HCT116 (cell line): ENCODE results near the gene SHISA2.

Source experiments
- CBX3 ChIP-seq: IDR thresholded peaks from 2 replicates; pipeline ENCODE4 v1.6.1; 2012; ENCODE audit warnings: low read depth
- EZH2 ChIP-seq: fragments of 200-600 bp; sonication (generic); IDR thresholded peaks from 2 replicates; pipeline ENCODE4 v1.6.1; 2017; ENCODE audit warnings: antibody characterized with exemption, mixed run types
- SIN3A ChIP-seq: IDR thresholded peaks from 2 replicates; pipeline ENCODE4 v1.6.1; 2012; ENCODE audit warnings: low read depth
- YY1 ChIP-seq: IDR thresholded peaks from 2 replicates; pipeline ENCODE4 v1.6.1; 2011; ENCODE audit warnings: low read length, low read depth, moderate library complexity, mild to moderate bottlenecking; ENCODE audit not compliant: insufficient replicate concordance; ENCODE audit errors: extremely low read depth
- TF ChIP-seq, protein P1 (sequence below), 3 experiments: fragments of 200-600 bp in 1 of 3; sonication (generic) in 1 of 3; IDR thresholded peaks in 2 of 3; conservative IDR thresholded peaks in 1 of 3; 2 replicates each; pipeline ENCODE4 v1.5.1; 2012 to 2017; ENCODE audit warnings: low read depth in 2 of 3, low read length in 2 of 3, antibody characterized with exemption in 1 of 3, borderline replicate concordance in 1 of 3, control low read depth in 1 of 3, mild to moderate bottlenecking in 1 of 3, mixed read lengths in 1 of 3, mixed run types in 1 of 3, moderate library complexity in 1 of 3; ENCODE audit not compliant: insufficient read depth in 1 of 3
- TF ChIP-seq, protein P2 (sequence below): IDR thresholded peaks from 2 replicates; pipeline ENCODE4 v1.6.1; 2012

- TF ChIP-seq, protein P1, sequence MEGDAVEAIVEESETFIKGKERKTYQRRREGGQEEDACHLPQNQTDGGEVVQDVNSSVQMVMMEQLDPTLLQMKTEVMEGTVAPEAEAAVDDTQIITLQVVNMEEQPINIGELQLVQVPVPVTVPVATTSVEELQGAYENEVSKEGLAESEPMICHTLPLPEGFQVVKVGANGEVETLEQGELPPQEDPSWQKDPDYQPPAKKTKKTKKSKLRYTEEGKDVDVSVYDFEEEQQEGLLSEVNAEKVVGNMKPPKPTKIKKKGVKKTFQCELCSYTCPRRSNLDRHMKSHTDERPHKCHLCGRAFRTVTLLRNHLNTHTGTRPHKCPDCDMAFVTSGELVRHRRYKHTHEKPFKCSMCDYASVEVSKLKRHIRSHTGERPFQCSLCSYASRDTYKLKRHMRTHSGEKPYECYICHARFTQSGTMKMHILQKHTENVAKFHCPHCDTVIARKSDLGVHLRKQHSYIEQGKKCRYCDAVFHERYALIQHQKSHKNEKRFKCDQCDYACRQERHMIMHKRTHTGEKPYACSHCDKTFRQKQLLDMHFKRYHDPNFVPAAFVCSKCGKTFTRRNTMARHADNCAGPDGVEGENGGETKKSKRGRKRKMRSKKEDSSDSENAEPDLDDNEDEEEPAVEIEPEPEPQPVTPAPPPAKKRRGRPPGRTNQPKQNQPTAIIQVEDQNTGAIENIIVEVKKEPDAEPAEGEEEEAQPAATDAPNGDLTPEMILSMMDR (IDR thresholded peaks at IDR 0.05 in 2 of 3, conservative IDR thresholded peaks at IDR 0.05 in 1 of 3; ENCODE audit: borderline replicate concordance in 1 of 3, insufficient read depth in 1 of 3, low read depth in 2 of 3, low read length in 2 of 3), result no peak
- TF ChIP-seq YY1 (no peak), CBX3 (no peak), SIN3A (no peak), EZH2 (no peak)
- TF ChIP-seq, protein P2, sequence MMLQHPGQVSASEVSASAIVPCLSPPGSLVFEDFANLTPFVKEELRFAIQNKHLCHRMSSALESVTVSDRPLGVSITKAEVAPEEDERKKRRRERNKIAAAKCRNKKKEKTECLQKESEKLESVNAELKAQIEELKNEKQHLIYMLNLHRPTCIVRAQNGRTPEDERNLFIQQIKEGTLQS, result no peak
These were observed 6.7 kb downstream of the SHISA2 start for GRCh38 chr13:26045142-26045541.
